ENCODE measurements around the gene PRMT3.
"Not testable (repeated sequence)": the region's sequence is repeated elsewhere in the genome, so short reads cannot be mapped to it uniquely, and the experiment has no call there.

The PRMT3 gene

GRCh38 chr11:20457001-20457799 lies 69.7 kb downstream of the PRMT3 start:
- no peak for DNase-seq (ENCODE audit: low read depth in 2 of 2)

GRCh38 chr11:20457934-20458680 lies 70.6 kb downstream of the PRMT3 start:
- no peak for DNase-seq (ENCODE audit: low read depth in 2 of 2)

- no peak for DNase-seq (ENCODE audit: low read depth in 2 of 2)
Measured at GRCh38 chr11:20458905-20459632, 71.6 kb downstream of the PRMT3 start.

- no peak for DNase-seq (ENCODE audit: low read depth in 2 of 2)
Measured at GRCh38 chr11:20459865-20460264, 72.3 kb downstream of the PRMT3 start.

GRCh38 chr11:20464518-20464917 lies 77.0 kb downstream of the PRMT3 start:
- no peak for DNase-seq (ENCODE audit: low read depth in 2 of 2)

GRCh38 chr11:20467487-20468185 lies 80.1 kb downstream of the PRMT3 start:
- DNase-seq (ENCODE audit: low read depth in 2 of 2), result no peak

- no peak for DNase-seq (ENCODE audit: low read depth in 2 of 2)
Measured at GRCh38 chr11:20470348-20470747, 82.8 kb downstream of the PRMT3 start.

GRCh38 chr11:20471929-20472328 lies 84.4 kb downstream of the PRMT3 start:
- DNase-seq (ENCODE audit: low read depth in 2 of 2), result not testable (repeated sequence)

GRCh38 chr11:20474176-20474881 lies 86.8 kb downstream of the PRMT3 start:
- no peak for DNase-seq (ENCODE audit: low read depth in 2 of 2)

- DNase-seq (ENCODE audit: low read depth in 2 of 2), result no peak
Measured at GRCh38 chr11:20474882-20475517, 87.5 kb downstream of the PRMT3 start.

- DNase-seq (ENCODE audit: low read depth in 2 of 2), result no peak
Measured at GRCh38 chr11:20477418-20478090, 90.0 kb downstream of the PRMT3 start.

- DNase-seq (ENCODE audit: low read depth in 2 of 2), result no peak
Measured at GRCh38 chr11:20479513-20479912, 92.0 kb downstream of the PRMT3 start.

GRCh38 chr11:20483931-20484330 lies 96.4 kb downstream of the PRMT3 start:
- no peak for DNase-seq (ENCODE audit: low read depth in 2 of 2)

GRCh38 chr11:20484416-20484815 lies 96.9 kb downstream of the PRMT3 start:
- DNase-seq (ENCODE audit: low read depth in 2 of 2), result not testable (repeated sequence)

- no peak for DNase-seq (ENCODE audit: low read depth in 2 of 2)
Measured at GRCh38 chr11:20488352-20488751, 100.8 kb downstream of the PRMT3 start.

GRCh38 chr11:20489948-20490347 lies 102.4 kb downstream of the PRMT3 start:
- DNase-seq (ENCODE audit: low read depth in 2 of 2), result no peak

GRCh38 chr11:20493340-20493739 lies 105.8 kb downstream of the PRMT3 start:
- DNase-seq (ENCODE audit: low read depth in 2 of 2), result no peak

- DNase-seq (ENCODE audit: low read depth in 2 of 2), result no peak
Measured at GRCh38 chr11:20497124-20497792, 109.7 kb downstream of the PRMT3 start.

GRCh38 chr11:20501252-20501651 lies 113.7 kb downstream of the PRMT3 start:
- DNase-seq (ENCODE audit: low read depth in 2 of 2), result no peak

- DNase-seq (ENCODE audit: low read depth in 2 of 2), result no peak
Measured at GRCh38 chr11:20501971-20502370, 114.5 kb downstream of the PRMT3 start.
